Measurements from ENCODE around the gene SPANXN3.
"Not testable (repeated sequence)": the region's sequence is repeated elsewhere in the genome, so short reads cannot be mapped to it uniquely, and the experiment has no call there.

Gene SPANXN3, protein sequence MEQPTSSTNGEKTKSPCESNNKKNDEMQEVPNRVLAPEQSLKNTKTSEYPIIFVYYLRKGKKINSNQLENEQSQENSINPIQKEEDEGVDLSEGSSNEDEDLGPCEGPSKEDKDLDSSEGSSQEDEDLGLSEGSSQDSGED

DNA sequence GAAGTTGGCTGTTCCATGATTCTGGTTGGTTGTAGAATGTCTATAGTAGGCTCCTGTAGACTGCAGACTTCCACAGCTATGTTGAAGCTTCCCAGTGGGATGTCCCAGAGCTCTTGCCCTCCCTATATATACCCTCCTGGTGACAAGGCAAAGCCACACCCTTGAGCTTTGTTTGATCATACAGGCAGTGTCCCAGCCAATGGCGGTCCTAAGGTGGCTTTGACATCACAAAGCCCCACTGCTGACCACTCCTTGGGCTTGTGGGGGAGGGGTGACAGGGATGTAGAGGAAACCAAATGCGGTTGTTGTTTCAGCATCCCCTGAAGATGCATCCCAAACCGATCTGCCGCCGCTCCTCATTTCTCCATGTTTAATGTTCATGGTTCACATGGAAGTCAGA lies at the start of gene SPANXN3:
SPANXN3 (minus strand) TSS at position 101 of the 400 bp plus-strand sequence; CDS start at position 17, 84 bp downstream.
- DNase-seq (ENCODE audit: low spot score) = not testable (repeated sequence)

DNA sequence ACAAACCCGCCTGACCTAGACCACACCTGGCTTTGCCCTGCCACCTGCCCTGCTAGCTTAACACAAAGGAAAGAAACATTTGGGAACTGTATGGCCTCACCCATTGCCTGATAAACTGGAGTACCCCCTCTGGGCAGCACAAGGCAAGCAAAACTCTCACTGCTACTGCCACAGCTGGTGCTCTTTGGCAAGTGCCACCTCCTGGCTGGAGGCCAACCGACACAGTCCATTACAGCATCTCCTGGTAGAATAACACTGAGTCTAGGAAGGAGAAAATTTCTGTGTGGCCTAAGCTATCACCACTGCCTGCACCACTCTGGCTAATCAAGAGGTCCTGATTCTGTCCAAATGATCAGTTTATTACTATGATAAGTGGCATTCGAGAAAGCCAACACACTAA lies 18.9 kb upstream of the SPANXN3 start:
- no peak for DNase-seq (ENCODE audit: low spot score)
- TF ChIP-seq, protein P1, sequence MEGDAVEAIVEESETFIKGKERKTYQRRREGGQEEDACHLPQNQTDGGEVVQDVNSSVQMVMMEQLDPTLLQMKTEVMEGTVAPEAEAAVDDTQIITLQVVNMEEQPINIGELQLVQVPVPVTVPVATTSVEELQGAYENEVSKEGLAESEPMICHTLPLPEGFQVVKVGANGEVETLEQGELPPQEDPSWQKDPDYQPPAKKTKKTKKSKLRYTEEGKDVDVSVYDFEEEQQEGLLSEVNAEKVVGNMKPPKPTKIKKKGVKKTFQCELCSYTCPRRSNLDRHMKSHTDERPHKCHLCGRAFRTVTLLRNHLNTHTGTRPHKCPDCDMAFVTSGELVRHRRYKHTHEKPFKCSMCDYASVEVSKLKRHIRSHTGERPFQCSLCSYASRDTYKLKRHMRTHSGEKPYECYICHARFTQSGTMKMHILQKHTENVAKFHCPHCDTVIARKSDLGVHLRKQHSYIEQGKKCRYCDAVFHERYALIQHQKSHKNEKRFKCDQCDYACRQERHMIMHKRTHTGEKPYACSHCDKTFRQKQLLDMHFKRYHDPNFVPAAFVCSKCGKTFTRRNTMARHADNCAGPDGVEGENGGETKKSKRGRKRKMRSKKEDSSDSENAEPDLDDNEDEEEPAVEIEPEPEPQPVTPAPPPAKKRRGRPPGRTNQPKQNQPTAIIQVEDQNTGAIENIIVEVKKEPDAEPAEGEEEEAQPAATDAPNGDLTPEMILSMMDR (IDR thresholded peaks at IDR 0.05; ENCODE audit: extremely low read depth, missing control alignments) = no peak

DNA sequence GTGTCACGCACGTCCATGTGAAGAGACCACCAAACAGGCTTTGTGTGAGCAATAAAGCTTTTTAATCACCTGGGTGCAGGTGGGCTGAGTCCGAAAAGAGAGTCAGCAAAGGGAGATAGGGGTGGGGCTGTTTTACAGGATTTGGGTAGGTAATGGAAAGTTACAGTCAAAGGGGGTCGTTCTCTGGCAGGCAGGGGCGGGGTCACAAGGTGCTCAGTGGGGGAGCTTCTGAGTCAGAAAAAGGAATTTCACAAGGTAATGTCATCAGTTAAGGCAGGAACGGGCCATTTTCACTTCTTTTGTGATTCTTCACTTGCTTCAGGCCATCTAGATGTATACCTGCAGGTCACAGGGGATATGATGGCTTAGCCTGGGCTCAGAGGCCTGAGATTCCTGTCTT lies 15.1 kb downstream of the SPANXN3 start:
- DNase-seq (ENCODE audit: low spot score) = not testable (repeated sequence)

DNA sequence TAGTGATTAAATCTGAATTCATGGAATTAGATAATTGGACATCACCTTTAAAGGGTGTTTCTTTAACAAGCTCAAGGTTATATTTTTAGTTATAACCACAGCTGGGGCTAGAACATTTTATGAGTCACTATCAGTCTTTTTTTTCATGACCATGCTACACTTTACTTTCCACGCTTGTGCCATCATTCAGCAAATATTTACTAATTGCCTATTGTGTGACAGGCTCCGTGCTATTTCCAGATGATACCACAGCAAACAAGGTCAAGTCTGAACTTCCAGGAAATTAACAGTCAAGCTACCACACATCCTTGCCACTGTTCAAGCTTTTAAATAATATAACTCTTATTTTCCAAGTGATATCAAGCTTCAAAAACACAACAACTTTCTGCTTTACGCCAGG lies 16.5 kb downstream of the SPANXN3 start:
- DNase-seq (ENCODE audit: low spot score) = no peak
- TF ChIP-seq, protein P1 (IDR thresholded peaks at IDR 0.05; ENCODE audit: extremely low read depth, missing control alignments) = no peak

DNA sequence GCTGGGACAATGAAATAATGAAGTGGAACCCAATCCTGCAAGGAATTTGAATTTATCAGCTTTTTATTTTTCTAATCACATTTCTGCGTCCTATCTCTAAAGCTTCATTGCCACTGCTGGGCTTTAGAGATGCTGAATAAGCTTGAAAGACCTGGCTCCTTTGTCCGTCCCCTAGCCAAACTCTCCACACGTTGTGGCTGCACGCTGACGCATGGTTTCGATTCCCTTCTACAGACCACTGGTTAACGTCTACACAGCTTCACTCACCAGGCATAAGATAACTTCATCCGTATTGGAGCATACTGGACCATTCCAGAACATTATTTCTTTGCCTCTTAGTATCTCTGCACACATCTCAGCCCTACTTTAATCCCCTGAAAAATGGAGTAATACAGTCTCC lies 31.2 kb downstream of the SPANXN3 start:
- TF ChIP-seq, protein P1 (IDR thresholded peaks at IDR 0.05; ENCODE audit: extremely low read depth, missing control alignments) = no peak
- DNase-seq (ENCODE audit: low spot score) = no peak

DNA sequence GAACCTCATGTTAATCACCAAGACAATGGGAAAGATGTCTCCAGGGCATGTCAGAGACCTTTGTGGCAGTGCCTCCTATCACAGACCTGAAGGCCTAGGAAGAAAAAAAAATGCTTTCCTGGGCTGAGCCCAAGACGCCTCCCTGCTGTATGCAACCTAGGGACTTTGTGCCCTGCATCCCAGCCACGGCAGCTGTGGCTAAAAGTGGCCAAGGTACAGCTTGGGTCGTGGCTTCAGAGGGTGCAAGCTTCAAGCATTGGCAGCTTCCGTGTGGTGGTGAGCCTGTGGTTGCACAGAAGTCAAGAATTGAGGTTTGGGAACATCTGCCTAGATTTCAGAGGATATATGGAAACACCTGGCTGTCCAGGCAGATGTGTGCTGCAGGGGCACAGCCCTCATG lies 40.5 kb downstream of the SPANXN3 start:
- DNase-seq (ENCODE audit: low spot score) = no peak
- TF ChIP-seq, protein P1 (IDR thresholded peaks at IDR 0.05; ENCODE audit: extremely low read depth, missing control alignments) = no peak

DNA sequence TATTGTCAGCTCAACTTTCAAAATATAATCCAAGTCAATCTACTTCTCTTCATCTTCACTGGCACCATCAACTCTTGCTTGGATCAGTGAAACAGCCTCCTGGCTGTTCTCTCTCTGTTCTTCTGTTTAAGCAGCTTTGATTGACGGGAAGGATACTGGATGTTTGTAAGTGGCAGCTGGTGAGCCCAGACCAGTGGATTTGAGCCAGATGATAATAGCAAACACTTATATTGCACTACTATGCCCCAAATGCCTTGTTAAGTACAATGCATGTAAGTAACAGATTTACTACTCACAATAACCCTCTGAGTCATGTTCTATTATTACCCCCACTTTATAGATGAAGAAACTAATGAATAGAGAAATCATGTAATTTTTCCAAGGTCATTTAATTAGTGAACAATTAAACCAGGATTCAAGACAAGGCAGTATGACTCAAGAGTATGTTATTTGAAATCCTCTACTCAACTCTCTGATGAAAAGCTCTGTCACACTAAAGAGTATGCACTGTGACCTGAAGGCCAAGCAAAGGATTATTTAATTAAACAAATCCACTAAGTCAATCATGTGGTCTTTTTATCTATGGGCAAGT lies 44.8 kb downstream of the SPANXN3 start:
- TF ChIP-seq, protein P1 (IDR thresholded peaks at IDR 0.05; ENCODE audit: extremely low read depth, missing control alignments) = no peak
- DNase-seq (ENCODE audit: low spot score) = no peak

DNA sequence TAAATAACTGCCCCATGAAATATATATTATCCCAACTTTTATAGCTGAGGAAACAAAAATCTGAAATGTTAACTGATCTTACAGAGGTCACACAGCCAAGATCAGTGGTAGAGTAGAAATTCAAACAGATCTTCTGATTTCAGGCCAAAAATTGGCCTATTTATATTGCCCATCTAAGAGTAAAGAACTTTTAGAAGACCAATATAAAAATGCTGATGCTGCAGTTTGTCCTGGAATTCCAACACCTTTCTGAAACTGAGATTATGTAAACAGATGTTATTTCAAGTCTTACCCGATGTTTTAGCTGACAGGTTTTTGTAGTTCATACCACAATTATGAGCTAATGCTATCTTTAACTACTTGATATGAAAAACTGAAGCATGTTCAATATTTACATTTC lies 51.1 kb downstream of the SPANXN3 start:
- DNase-seq (ENCODE audit: low spot score) = no peak
- TF ChIP-seq, protein P1 (IDR thresholded peaks at IDR 0.05; ENCODE audit: extremely low read depth, missing control alignments) = no peak

Data from GM20000 (cell line).